Measurements from ENCODE around the gene DNAAF6.

Gene DNAAF6

GRCh38 chrX:107293056-107293455 is 86.6 kb downstream of the DNAAF6 start:
- no peaks in the 10 kb centered on the region for H3K36me3 ChIP-seq (ENCODE audit: control insufficient read depth, insufficient read depth, low read length)
- H3K4me3 ChIP-seq (ENCODE audit: extremely low read depth, insufficient read depth, low read length, poor library complexity, severe bottlenecking), result no peak overlapping the region
- no peak overlapping the region for H3K27ac ChIP-seq (ENCODE audit: low read depth, low read length, severe bottlenecking)
- no CpG with 5 or more reads among the region's 2 CpGs for WGBS, 2 experiments (ENCODE audit: insufficient coverage in 2 of 2)
- no peaks in the 10 kb centered on the region for H3K9me3 ChIP-seq (ENCODE audit: control insufficient read depth, low read length)
- no peaks in the 10 kb centered on the region for H3K4me1 ChIP-seq (ENCODE audit: control insufficient read depth, insufficient read depth, low read length, poor library complexity, severe bottlenecking)

All from mesodermal cell (in vitro differentiated cells).